BLaER1 (cell line): ENCODE data around the gene SMARCA4.
A peak's percentile ranks its signal among the peaks of the same experiment; 100 is the strongest.

Experiments used
- H3K27ac ChIP-seq: shearing (Covaris generic); formaldehyde crosslinking; 2 replicates; pipeline ENCODE4 v1.8.1; 2022
- H3K27me3 ChIP-seq: shearing (Covaris generic); formaldehyde crosslinking; 2 replicates; pipeline ENCODE4 v1.8.1; 2022
- H3K36me3 ChIP-seq: shearing (Covaris generic); formaldehyde crosslinking; 2 replicates; pipeline ENCODE4 v1.8.1; 2022
- H3K4me1 ChIP-seq: shearing (Covaris generic); formaldehyde crosslinking; 2 replicates; pipeline ENCODE4 v1.8.1; 2022
- H3K4me2 ChIP-seq: shearing (Covaris generic); formaldehyde crosslinking; 2 replicates; pipeline ENCODE4 v1.8.1; 2022
- H3K4me3 ChIP-seq: shearing (Covaris generic); formaldehyde crosslinking; 2 replicates; pipeline ENCODE4 v1.8.1; 2022
- H3K9ac ChIP-seq: shearing (Covaris generic); formaldehyde crosslinking; 2 replicates; pipeline ENCODE4 v1.8.1; 2022
- H3K9me3 ChIP-seq: shearing (Covaris generic); formaldehyde crosslinking; 2 replicates; pipeline ENCODE4 v1.8.1; 2022
- H4K20me1 ChIP-seq: shearing (Covaris generic); formaldehyde crosslinking; 2 replicates; pipeline ENCODE4 v1.8.1; 2022
- Cebpa-rat ChIP-seq: shearing (Covaris generic); IDR thresholded peaks from 2 replicates; pipeline ENCODE4 v1.8.1; 2022

SMARCA4 gene

DNA sequence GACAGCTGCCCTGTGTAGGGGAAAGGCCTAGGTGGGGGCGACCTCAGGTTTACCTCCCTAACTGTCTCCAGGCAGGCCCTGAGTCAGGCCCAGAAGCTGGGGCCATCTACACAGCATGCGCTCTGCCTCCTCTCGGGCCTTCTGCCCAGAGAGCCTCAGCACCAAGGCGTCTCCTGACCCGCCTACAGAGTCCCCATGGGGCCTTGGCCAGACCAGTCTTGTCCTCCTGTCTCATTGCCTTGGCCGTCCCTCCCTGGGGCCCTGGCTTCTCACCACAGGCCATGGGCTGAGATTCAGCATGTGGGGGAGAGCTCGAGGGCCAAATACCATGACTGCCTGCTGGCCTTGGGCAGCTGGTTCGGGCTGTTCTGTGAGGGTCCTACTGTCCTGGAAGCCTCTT is 59.0 kb downstream of the SMARCA4 start:
- no peak overlapping the region for H3K4me3 ChIP-seq
- peaks cover 100% of the 10 kb centered on the region for H3K36me3 ChIP-seq
- H3K4me2 ChIP-seq = peak overlapping the region; percentile 86
- H3K9ac ChIP-seq = peak overlapping the region; percentile 40; the same call in 1 of the 2 replicates
- TF ChIP-seq Cebpa-rat = no peak
- peak overlapping the region; percentile 71 for H3K27ac ChIP-seq
- H3K4me1 ChIP-seq = peaks cover 97% of the 10 kb centered on the region
- no peaks in the 10 kb centered on the region for H3K9me3 ChIP-seq
- H4K20me1 ChIP-seq = peaks cover 99% of the 10 kb centered on the region
- H3K27me3 ChIP-seq = no peaks in the 10 kb centered on the region

GRCh38 chr19:11020423-11020822 is 59.6 kb downstream of the SMARCA4 start:
- peaks cover 100% of the 10 kb centered on the region for H3K36me3 ChIP-seq
- H3K4me3 ChIP-seq = no peak overlapping the region
- no peaks in the 10 kb centered on the region for H3K27me3 ChIP-seq
- TF ChIP-seq Cebpa-rat = no peak
- H3K4me2 ChIP-seq = peak overlapping the region; percentile 86
- peak overlapping the region; percentile 71 for H3K27ac ChIP-seq
- H4K20me1 ChIP-seq = peaks cover 94% of the 10 kb centered on the region
- H3K9me3 ChIP-seq = no peaks in the 10 kb centered on the region
- no peak overlapping the region for H3K9ac ChIP-seq
- peaks cover 91% of the 10 kb centered on the region for H3K4me1 ChIP-seq

DNA sequence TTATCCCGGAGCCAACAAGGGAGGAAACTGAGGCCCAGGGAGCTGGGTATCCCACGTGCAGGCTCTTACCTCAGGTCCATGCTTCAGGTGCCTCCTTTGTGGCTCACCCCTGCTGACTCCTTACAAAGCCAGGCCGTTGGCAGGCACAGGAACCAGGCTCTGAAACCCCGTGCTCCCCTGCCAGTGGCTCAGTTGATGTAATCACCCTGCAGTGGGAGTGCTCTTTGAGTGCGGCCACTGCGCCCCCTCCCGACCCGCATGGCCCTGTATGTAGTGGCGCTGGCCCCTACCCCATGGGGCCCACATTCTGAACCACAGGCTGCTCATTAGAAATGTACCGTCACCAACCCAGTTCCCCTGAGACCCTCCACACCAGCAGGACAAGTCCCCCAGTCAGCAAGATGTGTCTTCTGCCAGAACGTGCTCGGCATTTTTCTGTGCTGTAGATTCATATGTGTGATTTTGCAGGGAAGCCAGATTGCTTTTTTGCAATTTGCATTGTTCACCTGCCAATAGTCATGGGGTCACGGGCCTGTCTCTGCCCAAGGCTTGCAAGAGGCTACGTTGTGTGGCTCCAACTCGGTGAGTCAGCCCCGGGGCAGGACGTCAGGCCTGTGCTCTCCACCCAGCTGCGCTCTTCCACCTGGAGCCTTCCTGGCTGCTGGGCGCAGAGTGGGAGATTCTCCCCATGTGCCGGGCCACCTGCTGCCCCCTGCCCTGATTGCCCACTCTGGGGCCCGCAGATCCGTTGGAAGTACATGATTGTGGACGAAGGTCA is 60.3 kb downstream of the SMARCA4 start:
- Histone ChIP-seq H3K4me1 (peaks cover 83% of the 10 kb centered on the region), H3K9me3 (no peaks in the 10 kb centered on the region), H3K27me3 (no peaks in the 10 kb centered on the region), H3K9ac (peak overlapping the region; percentile 46; the same call in 1 of the 2 replicates), H3K4me3 (0 out of 2 replicates have a peak overlapping the region, but pooled peaks have one; percentile 28), H3K36me3 (peaks cover 100% of the 10 kb centered on the region), H3K27ac (peak overlapping the region; percentile 71), H4K20me1 (peaks cover 94% of the 10 kb centered on the region), H3K4me2 (peak overlapping the region; percentile 86)
- no peak for TF ChIP-seq Cebpa-rat

- Histone ChIP-seq H3K36me3 (peaks cover 100% of the 10 kb centered on the region), H3K9ac (peak overlapping the region; percentile 46; the same call in 1 of the 2 replicates), H4K20me1 (peaks cover 94% of the 10 kb centered on the region), H3K4me1 (peaks cover 79% of the 10 kb centered on the region), H3K9me3 (no peaks in the 10 kb centered on the region), H3K4me2 (peak overlapping the region; percentile 86), H3K27me3 (no peaks in the 10 kb centered on the region), H3K27ac (peak overlapping the region; percentile 79), H3K4me3 (0 out of 2 replicates have a peak overlapping the region, but pooled peaks have one; percentile 28)
- no peak for TF ChIP-seq Cebpa-rat
These were observed 60.9 kb downstream of the SMARCA4 start for GRCh38 chr19:11021760-11022144.

GRCh38 chr19:11023016-11023415 is 62.2 kb downstream of the SMARCA4 start:
- Histone ChIP-seq H3K4me2 (peak overlapping the region; percentile 86), H3K27me3 (no peaks in the 10 kb centered on the region), H4K20me1 (peaks cover 94% of the 10 kb centered on the region), H3K9me3 (no peaks in the 10 kb centered on the region), H3K4me1 (peaks cover 79% of the 10 kb centered on the region), H3K36me3 (peaks cover 100% of the 10 kb centered on the region), H3K9ac (peak overlapping the region; percentile 43), H3K27ac (peak overlapping the region; percentile 79), H3K4me3 (no peak overlapping the region)
- TF ChIP-seq Cebpa-rat = no peak

GRCh38 chr19:11023710-11024109 is 62.9 kb downstream of the SMARCA4 start:
- Histone ChIP-seq H3K27me3 (no peaks in the 10 kb centered on the region), H3K4me2 (peak overlapping the region; percentile 86), H3K27ac (peak overlapping the region; percentile 79), H3K9ac (peak overlapping the region; percentile 43; the same call in 1 of the 2 replicates), H3K4me1 (peaks cover 79% of the 10 kb centered on the region), H3K9me3 (no peaks in the 10 kb centered on the region), H3K4me3 (no peak overlapping the region), H4K20me1 (peaks cover 94% of the 10 kb centered on the region), H3K36me3 (peaks cover 100% of the 10 kb centered on the region)
- no peak for TF ChIP-seq Cebpa-rat

GRCh38 chr19:11024259-11024658 is 63.4 kb downstream of the SMARCA4 start:
- H3K9me3 ChIP-seq = no peaks in the 10 kb centered on the region
- peaks cover 79% of the 10 kb centered on the region for H3K4me1 ChIP-seq
- TF ChIP-seq Cebpa-rat = no peak
- H4K20me1 ChIP-seq = peaks cover 94% of the 10 kb centered on the region
- no peak overlapping the region for H3K4me2 ChIP-seq
- peaks cover 100% of the 10 kb centered on the region for H3K36me3 ChIP-seq
- no peaks in the 10 kb centered on the region for H3K27me3 ChIP-seq
- H3K4me3 ChIP-seq = no peak overlapping the region
- no peak overlapping the region for H3K9ac ChIP-seq
- peak overlapping the region; percentile 79 for H3K27ac ChIP-seq

GRCh38 chr19:11025006-11025405 is 64.2 kb downstream of the SMARCA4 start:
- Histone ChIP-seq H4K20me1 (peaks cover 94% of the 10 kb centered on the region), H3K27ac (no peak overlapping the region), H3K36me3 (peaks cover 100% of the 10 kb centered on the region), H3K27me3 (no peaks in the 10 kb centered on the region), H3K9me3 (no peaks in the 10 kb centered on the region), H3K4me1 (peaks cover 79% of the 10 kb centered on the region), H3K4me2 (no peak overlapping the region), H3K9ac (no peak overlapping the region), H3K4me3 (no peak overlapping the region)
- TF ChIP-seq Cebpa-rat = no peak

DNA sequence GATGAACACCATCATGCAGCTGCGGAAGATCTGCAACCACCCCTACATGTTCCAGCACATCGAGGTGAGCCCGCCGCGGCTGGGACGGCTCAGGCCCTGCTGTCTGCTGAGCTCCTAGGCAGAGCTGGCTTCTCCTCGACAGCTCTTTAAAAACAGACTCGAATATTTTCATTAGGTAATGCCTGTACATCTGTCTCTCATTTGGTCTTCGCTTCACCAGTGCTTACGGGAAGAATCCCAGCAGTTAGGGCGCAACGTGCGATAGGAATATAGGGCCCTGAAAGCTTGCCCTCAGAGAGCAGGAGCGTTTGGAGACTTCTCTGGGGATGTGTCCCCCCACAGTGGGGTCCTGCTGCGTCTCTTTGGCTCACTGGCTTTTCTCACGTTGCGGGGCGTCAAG is 64.6 kb downstream of the SMARCA4 start:
- Histone ChIP-seq H3K27ac (no peak overlapping the region), H3K4me1 (peaks cover 79% of the 10 kb centered on the region), H4K20me1 (peaks cover 94% of the 10 kb centered on the region), H3K9me3 (no peaks in the 10 kb centered on the region), H3K4me3 (no peak overlapping the region), H3K9ac (no peak overlapping the region), H3K4me2 (no peak overlapping the region), H3K27me3 (no peaks in the 10 kb centered on the region), H3K36me3 (peaks cover 100% of the 10 kb centered on the region)
- TF ChIP-seq Cebpa-rat = no peak

- H3K27ac ChIP-seq = no peak overlapping the region
- peaks cover 100% of the 10 kb centered on the region for H3K36me3 ChIP-seq
- TF ChIP-seq Cebpa-rat = no peak
- no peak overlapping the region for H3K4me2 ChIP-seq
- H3K4me3 ChIP-seq = no peak overlapping the region
- peaks cover 94% of the 10 kb centered on the region for H4K20me1 ChIP-seq
- no peaks in the 10 kb centered on the region for H3K27me3 ChIP-seq
- peaks cover 79% of the 10 kb centered on the region for H3K4me1 ChIP-seq
- no peaks in the 10 kb centered on the region for H3K9me3 ChIP-seq
- no peak overlapping the region for H3K9ac ChIP-seq
These were observed 65.2 kb downstream of the SMARCA4 start for GRCh38 chr19:11025997-11026396.
